Measurements from ENCODE around the gene HDHD5.

HDHD5 gene

GRCh38 chr22:17161991-17162390 lies 2.9 kb upstream of the HDHD5 start:
- no peak for TF ChIP-seq CTCF (IDR thresholded peaks at IDR 0.05; ENCODE audit: low read depth, low read length, missing control alignments)
- Histone ChIP-seq H3K27ac (no peak overlapping the region), H3K27me3 (replicated peaks) (no peaks in the 10 kb centered on the region), H3K36me3 (replicated peaks) (no peaks in the 10 kb centered on the region), H3K4me3 (ENCODE audit: low read depth, low read length) (no peak overlapping the region)
- in situ Hi-C loops (cut with HindIII; ENCODE audit: low pct_ligation_motif_present, low sequenced_read_pairs) = no loop called here
- DNase-seq = no peak

GRCh38 chr22:17159504-17159951 lies 451 bp upstream of the HDHD5 start:
- Histone ChIP-seq H3K27me3 (replicated peaks) (no peaks in the 10 kb centered on the region), H3K27ac (peak overlapping the region; percentile 43), H3K36me3 (replicated peaks) (no peaks in the 10 kb centered on the region), H3K4me3 (ENCODE audit: low read depth, low read length) (peak overlapping the region; percentile 80)
- in situ Hi-C loops (cut with HindIII; ENCODE audit: low pct_ligation_motif_present, low sequenced_read_pairs) = no loop called here
- TF ChIP-seq CTCF (IDR thresholded peaks at IDR 0.05; ENCODE audit: low read depth, low read length, missing control alignments) = no peak
- peak; percentile 20 for DNase-seq

- Histone ChIP-seq H3K36me3 (replicated peaks) (no peaks in the 10 kb centered on the region), H3K27ac (no peak overlapping the region), H3K4me3 (ENCODE audit: low read depth, low read length) (peak overlapping the region; percentile 80), H3K27me3 (replicated peaks) (no peaks in the 10 kb centered on the region)
- TF ChIP-seq CTCF (IDR thresholded peaks at IDR 0.05; ENCODE audit: low read depth, low read length, missing control alignments) = no peak
- in situ Hi-C loops (cut with HindIII; ENCODE audit: low pct_ligation_motif_present, low sequenced_read_pairs) = no loop called here
- DNase-seq = no peak
These were observed 905 bp downstream of the HDHD5 start for GRCh38 chr22:17158176-17158567.

- DNase-seq = no peak
- in situ Hi-C loops (cut with HindIII; ENCODE audit: low pct_ligation_motif_present, low sequenced_read_pairs) = no loop called here
- H3K4me3 ChIP-seq (ENCODE audit: low read depth, low read length) = no peak overlapping the region
These were observed 1.4 kb downstream of the HDHD5 start for GRCh38 chr22:17157714-17158113.

GRCh38 chr22:17155941-17156340 lies 3.1 kb downstream of the HDHD5 start:
- no peak overlapping the region for H3K4me3 ChIP-seq (ENCODE audit: low read depth, low read length)
- no peaks in the 10 kb centered on the region for H3K36me3 ChIP-seq (replicated peaks)
- H3K27me3 ChIP-seq (replicated peaks) = no peaks in the 10 kb centered on the region
- no peak for DNase-seq
- in situ Hi-C loops (cut with HindIII; ENCODE audit: low pct_ligation_motif_present, low sequenced_read_pairs) = no loop called here
- no peak for TF ChIP-seq CTCF (IDR thresholded peaks at IDR 0.05; ENCODE audit: low read depth, low read length, missing control alignments)
- no peak overlapping the region for H3K27ac ChIP-seq

More at GRCh38 chr22:17157714-17158113, 1.4 kb downstream of the HDHD5 start:
- no peak for TF ChIP-seq CTCF (IDR thresholded peaks at IDR 0.05; ENCODE audit: low read depth, low read length, missing control alignments)
- Histone ChIP-seq H3K36me3 (replicated peaks) (no peaks in the 10 kb centered on the region), H3K27ac (no peak overlapping the region), H3K27me3 (replicated peaks) (no peaks in the 10 kb centered on the region)

GRCh38 chr22:17152971-17153370 lies 6.1 kb downstream of the HDHD5 start:
- no peak overlapping the region for H3K27ac ChIP-seq
- H3K4me3 ChIP-seq (ENCODE audit: low read depth, low read length) = no peak overlapping the region
- in situ Hi-C loops (cut with HindIII; ENCODE audit: low pct_ligation_motif_present, low sequenced_read_pairs) = no loop called here
- TF ChIP-seq CTCF (IDR thresholded peaks at IDR 0.05; ENCODE audit: low read depth, low read length, missing control alignments) = no peak
- no peaks in the 10 kb centered on the region for H3K36me3 ChIP-seq (replicated peaks)
- no peak for DNase-seq
- H3K27me3 ChIP-seq (replicated peaks) = no peaks in the 10 kb centered on the region
